Activated CD8-positive, alpha-beta memory T cell treated with anti-CD3 and anti-CD28 coated beads, Interleukin-2, amount 50 U/mL, for 4 hours (primary cell): ENCODE results near the gene GRM1.

Experiments
- DNase-seq: peaks from one replicate; pipeline ENCODE4 v3.0.0-alpha.2; 2020

The GRM1 gene

GRCh38 chr6:146284311-146284710, 255.4 kb downstream of the GRM1 start:
- DNase-seq: no peak

DNA sequence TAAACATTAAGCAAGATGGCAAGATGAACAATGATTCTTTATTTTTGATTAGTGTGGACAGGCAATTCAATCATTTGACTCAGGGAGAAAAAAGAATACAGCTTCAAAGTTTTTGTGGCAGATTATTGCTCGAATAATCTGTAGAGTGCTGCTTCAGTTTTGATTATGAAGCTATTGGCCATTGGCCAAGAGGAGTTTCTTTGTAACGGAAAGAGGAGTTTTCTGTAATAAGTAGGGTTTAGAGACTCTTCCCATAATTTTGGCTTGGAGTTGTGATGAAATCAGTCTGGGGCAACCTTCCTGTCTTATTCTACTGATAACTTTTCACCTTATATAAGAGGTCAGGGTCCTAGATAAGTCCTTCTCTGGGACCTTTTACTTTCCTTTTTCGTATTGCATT, 258.1 kb downstream of the GRM1 start:
- no peak for DNase-seq

DNA sequence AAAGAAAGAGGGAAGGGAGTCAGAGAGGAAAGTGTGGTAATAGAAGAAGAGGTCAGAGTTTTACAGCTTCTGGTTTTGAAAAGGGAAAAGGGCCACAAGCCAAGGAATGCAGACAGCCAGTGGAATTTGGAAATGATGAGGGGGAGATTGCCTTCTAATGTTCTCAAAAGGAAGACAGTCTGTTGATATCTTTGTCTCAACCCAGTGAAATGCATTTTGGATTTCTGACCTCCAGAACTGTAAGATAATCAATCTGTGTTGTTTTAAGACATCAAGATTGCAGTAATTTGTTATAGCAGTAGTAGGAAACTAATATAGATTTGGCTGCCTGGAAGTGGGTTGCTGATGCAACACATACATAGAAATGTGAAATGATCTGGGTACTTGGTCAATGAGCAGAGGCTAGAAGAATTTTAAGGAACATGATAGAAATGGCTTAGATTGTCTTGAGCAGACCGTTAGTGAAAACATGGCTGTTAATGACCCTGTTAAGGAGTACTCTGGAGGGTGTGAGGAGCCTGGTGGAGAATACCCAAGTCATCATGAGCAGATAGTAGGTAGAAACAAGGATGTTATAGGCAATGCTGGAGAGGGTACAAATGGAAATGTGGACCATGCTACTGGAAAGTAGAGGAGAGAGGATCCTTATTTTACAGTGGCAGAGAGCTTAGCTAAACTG, 259.0 kb downstream of the GRM1 start:
- DNase-seq: no peak

- no peak for DNase-seq
Observed at GRCh38 chr6:146289816-146290588, 261.1 kb downstream of the GRM1 start.

GRCh38 chr6:146290589-146290901, 261.7 kb downstream of the GRM1 start:
- DNase-seq: no peak

DNA sequence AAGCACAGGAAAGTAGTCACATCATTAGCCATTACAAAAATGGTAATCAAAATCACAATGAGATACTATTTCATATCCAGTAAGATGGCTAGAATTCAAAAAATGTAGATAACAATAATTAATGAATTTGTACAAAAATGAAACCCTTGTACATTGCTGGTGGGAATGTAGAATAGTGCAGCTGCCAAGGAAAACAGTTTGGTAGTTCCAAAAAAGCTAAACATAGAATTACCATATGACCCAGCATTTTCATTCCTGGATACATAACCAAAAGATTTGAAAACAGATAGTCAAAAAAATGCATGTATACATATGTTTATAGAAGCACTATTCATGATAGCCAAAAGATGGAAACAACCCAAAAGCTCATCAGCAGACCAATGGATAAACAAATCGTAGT, 263.6 kb downstream of the GRM1 start:
- no peak for DNase-seq

DNA sequence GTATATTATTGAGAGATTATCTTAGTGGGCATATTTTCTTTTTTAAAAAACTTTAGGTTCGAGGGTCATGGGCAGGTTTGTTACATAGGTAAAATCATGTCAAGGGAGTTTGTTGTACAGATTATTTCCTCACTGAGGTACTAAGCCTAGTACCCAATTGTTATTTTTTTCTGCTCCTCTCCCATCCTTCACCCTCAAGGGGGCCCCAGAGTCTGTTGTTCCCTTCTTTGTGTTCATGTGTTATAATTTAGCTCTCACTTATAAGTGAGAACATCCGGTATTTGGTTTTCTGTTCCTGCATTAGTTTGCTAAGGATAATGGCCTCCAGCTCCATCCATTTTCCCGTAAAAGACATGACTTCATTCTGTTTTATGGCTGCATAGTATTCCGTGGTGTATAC, 266.8 kb downstream of the GRM1 start:
- no peak for DNase-seq

- DNase-seq: no peak
Observed at GRCh38 chr6:146297815-146298214, 269.0 kb downstream of the GRM1 start.

GRCh38 chr6:146300521-146300920, 271.7 kb downstream of the GRM1 start:
- no peak for DNase-seq

GRCh38 chr6:146301764-146302163, 272.9 kb downstream of the GRM1 start:
- no peak for DNase-seq

- DNase-seq: no peak
Observed at GRCh38 chr6:146302994-146303393, 274.1 kb downstream of the GRM1 start.

DNA sequence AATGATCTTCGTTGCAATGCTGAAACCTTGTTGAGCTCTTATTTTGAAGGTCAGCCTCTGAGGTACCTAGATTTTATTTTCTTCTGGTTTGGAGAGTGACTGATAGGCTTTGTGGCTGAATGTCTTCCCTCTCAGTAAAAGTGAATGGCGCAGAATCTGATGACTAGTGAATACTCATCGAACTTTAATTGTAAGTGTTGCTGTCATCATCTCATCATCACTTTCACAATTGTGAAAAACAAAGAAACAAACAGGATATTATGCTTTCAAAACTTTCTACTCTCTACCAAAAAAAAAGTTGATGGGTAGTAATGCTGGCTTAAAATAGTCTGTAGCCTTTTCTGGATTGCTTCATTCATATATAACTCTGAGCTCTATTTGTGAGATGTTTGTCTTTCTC, 275.3 kb downstream of the GRM1 start:
- no peak for DNase-seq

DNA sequence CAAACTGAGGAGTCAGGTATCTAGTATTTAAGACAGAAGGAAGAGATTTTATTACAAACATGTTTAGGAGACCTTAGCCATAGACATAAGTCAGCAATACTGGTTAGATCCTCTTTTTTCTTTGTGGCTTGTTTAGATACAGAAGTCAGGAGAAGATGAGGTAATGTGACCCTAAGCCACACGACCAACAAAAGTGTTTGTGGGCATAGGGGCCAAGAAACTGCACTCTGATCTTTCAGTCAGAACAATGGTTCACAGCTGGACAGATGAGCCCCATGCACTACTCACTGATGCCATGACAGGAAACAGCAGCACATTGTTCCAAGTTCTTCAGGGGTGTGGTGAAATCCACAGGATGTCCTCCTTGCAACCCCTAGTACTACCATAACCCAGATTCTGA, 276.2 kb downstream of the GRM1 start:
- no peak for DNase-seq

DNA sequence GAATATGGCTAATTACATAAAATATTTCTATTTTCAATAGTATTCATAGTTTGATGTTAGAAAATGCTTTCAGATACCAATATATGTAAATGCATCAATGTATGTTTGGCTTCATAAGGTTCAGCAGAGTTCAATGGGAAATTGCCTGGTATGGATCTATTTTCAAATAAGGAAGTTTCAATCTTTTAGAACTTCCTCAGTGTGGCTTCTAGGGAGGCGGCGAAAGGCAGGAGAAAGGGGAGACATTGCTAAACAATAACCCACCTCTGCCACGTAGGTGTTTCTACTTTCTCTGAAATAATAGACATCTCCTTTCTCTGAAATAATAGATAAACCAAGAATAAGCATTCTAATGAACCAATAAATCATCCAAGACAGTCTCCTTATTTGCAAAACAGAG, 277.1 kb downstream of the GRM1 start:
- DNase-seq: no peak

DNA sequence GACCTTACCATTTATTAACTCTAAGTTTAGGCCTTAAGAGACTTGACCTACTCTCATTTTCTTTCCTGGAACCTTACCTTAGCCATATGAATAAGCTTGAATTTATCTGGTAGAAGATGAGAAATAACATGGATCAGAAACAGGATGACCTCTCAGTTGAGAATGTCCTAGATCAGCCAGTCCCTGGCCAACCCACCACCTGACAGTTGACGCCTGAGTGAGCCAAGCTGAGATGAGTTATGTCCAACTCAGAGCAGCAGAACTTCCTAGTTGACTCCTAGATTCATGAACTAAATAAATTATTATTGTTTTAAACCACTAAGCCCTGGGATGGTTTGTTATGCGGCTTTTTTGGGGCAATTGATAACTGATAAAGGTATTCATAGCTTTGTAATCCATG, 281.8 kb downstream of the GRM1 start:
- DNase-seq: no peak

DNA sequence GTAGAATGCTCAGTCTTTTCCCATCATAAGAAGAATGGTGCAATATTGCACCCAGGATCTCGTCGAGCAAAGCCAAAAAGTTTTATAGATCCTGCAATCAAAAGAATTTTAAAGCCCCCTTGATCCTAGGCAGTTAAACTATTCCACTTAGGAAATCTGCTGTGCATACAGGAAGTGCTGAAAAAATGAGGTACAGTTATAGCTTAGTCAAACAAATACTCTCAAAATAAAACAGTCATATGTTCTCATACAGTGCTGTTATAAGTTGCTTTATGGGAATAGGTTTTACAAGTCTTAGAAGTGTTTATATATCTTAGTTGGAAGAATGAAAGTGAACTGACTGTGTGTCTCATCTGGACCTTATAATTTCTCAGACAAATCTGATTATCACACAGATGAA, 282.2 kb downstream of the GRM1 start:
- DNase-seq: no peak

DNA sequence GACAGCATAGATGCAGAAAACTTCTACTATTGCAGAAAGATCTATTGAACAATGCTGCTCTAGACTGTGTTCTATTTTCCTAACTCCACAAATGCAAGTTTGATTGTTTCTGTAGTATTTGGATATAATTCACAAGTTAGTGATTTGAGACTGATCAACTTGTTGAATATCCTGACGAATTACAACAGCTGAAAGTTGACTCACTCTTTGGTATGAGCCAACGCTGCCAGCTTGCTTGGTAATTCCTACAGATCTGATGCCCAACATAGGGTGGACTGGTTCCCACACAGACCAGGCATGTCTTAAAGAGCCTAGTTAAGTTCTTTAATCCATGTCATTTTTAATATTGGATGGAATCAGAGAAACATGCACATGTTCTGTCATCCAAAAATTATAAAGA, 283.7 kb downstream of the GRM1 start:
- DNase-seq: no peak

- no peak for DNase-seq
Observed at GRCh38 chr6:146315381-146316174, 286.7 kb downstream of the GRM1 start.

DNA sequence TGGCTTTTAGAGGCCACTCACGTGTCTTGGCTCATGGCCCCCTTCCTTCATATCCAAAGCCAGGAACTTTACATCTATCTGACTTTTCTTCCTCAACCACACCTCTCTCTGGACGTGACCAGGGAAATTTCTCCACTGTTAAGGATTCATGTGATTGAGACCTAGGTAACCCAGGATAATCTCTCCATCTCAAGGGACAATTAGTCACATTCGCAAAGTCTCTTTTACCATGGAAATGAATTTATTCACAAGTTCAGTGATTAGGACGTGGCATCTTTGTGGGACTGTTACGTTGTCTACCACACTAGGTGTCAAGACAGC, 287.3 kb downstream of the GRM1 start:
- DNase-seq: no peak

- DNase-seq: no peak
Observed at GRCh38 chr6:146331013-146331412, 302.2 kb downstream of the GRM1 start.

DNA sequence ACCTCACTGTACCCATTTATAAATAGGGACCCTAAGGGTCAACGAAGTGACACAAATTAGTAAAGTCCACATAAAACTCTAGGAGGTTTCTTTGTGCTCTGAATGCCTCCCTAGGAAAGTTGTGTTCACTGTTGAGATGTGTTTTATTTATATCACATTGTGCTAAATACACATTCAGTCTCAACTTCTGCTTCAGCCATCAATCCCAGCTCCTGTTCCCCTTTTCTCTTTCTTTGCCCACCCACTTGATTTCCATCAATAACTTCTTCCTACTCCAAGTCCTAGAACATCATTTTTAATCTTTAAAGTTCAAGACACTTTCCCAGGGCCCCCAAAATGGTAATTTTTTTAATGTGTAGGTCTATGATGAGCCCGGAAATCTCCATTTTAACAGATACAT, 306.5 kb downstream of the GRM1 start:
- DNase-seq: no peak

GRCh38 chr6:146336191-146336590, 307.3 kb downstream of the GRM1 start:
- no peak for DNase-seq

DNA sequence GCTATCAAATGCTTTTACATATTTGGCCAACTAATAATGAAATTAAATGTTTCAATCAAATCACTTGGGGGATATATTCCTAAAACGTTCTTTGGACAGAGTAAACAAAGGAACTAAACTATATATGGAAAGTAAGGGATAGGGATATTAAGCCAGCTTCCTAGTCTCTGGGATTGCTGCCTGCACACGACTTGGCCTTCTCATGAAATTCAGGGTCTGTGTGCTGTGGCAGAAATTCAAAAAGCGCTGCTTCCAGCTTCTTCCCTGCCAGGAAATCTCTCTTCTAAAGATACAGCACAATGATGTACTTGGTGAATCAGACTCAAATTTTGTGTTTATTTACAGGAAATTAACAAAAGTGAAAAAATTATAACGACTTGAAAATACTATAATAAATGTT, 308.5 kb downstream of the GRM1 start:
- no peak for DNase-seq

DNA sequence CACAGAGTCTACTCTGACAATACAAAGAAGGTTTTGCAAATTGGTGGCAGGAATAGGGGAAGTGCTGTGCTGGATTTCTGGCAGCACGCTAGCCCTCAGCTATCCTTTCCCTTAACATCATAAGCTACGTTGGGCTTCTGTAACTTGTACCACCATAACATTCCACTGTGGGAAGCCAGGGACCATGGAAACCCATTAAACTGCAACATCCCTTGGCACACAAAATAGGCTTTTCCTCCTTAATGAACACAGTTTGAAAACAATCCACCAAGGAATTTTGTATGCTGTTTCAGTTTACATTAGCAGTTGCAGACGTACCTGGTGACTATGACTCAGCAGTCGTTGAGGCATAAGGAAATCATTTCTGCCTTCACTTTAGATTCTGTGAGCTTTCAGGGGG, 310.9 kb downstream of the GRM1 start:
- DNase-seq: no peak
